Measurements from ENCODE around the gene ARFGEF2. TPM values are rescaled to one million over a fixed set of nuclear protein-coding genes. Genes with fewer than 3 reads are reported as not detected.
"Not testable (repeated sequence)": the region's sequence is repeated elsewhere in the genome, so short reads cannot be mapped to it uniquely, and the experiment has no call there.

The ARFGEF2 gene
- total RNA-seq, 4 donors from 2014 or later: 34.7 to 36.2 (median 35.2) TPM

- ATAC-seq (ENCODE audit: low FRiP score): no peak
- TF ChIP-seq CTCF (IDR thresholded peaks at IDR 0.05): no peak
- DNase-seq (ENCODE audit: low spot score): no peak
Measured at GRCh38 chr20:49054056-49054643, 132.6 kb downstream of the ARFGEF2 start.

GRCh38 chr20:49063279-49063678, 141.8 kb downstream of the ARFGEF2 start:
- no peak for TF ChIP-seq CTCF (IDR thresholded peaks at IDR 0.05)
- ATAC-seq (ENCODE audit: low FRiP score) (no peak), DNase-seq (ENCODE audit: low spot score) (no peak)

- no peak for TF ChIP-seq CTCF (IDR thresholded peaks at IDR 0.05)
- ATAC-seq (ENCODE audit: low FRiP score) (no peak), DNase-seq (ENCODE audit: low spot score) (no peak)
Measured at GRCh38 chr20:49074521-49074920, 153.0 kb downstream of the ARFGEF2 start.

GRCh38 chr20:49078310-49078709, 156.8 kb downstream of the ARFGEF2 start:
- no peak for DNase-seq (ENCODE audit: low spot score)
- ATAC-seq (ENCODE audit: low FRiP score): no peak
- no peak for TF ChIP-seq CTCF (IDR thresholded peaks at IDR 0.05)

- not testable (repeated sequence) for DNase-seq (ENCODE audit: low spot score); ATAC-seq (ENCODE audit: low FRiP score)
Measured at GRCh38 chr20:49082295-49082694, 160.8 kb downstream of the ARFGEF2 start.

Small RNA genes within 50 kb of the gene (small RNA-seq; reads per million reads assigned to genes)
- not detected for gene SNAP23P1

Other genes with a start within 250 kb of the ARFGEF2 start
- gene PREX1, start 93.7 kb upstream of the ARFGEF2 start, total RNA-seq: 100 to 1,000 TPM in 1 of 4 donors, 10 to 100 TPM in 3; 29.5 to 121 (median 40.9) TPM
- 10 to 100 TPM; 29.9 to 37.8 (median 37.2) TPM for gene CSE1L, start 124.6 kb downstream of the ARFGEF2 start, total RNA-seq